ENCODE results near the gene KLF6. TPM values are rescaled to one million over a fixed set of nuclear protein-coding genes. Genes with fewer than 3 reads are reported as not detected.

KLF6 gene
- total and polyA plus RNA-seq, 2 of the 4 experiments (the other 2 are of a cell fraction), result 69.0 to 123 TPM

GRCh38 chr10:3754727-3755439 lies 30.1 kb downstream of the KLF6 start:
- BruUV-seq (replicated peaks), result no TSS peak
- H3K9me1 ChIP-seq (ENCODE audit: insufficient read depth, low read length), result peaks cover 16% of the 10 kb centered on the region

More at GRCh38 chr10:3754727-3755439, 30.1 kb downstream of the KLF6 start:
- Histone ChIP-seq H4K20me1 (ENCODE audit: insufficient read depth, low read length) (no peaks in the 10 kb centered on the region), H4K5ac (ENCODE audit: low read depth, low read length) (no peak overlapping the region; the same call in 1 of the 2 replicates), H2AK5ac (ENCODE audit: low read depth, low read length) (peak overlapping the region; percentile 70; the same call in 1 of the 2 replicates), H2BK20ac (ENCODE audit: low read depth, low read length) (peak overlapping the region; percentile 94), H3K27ac (ENCODE audit: insufficient read depth, low read length) (no peak overlapping the region; the same call in 1 of the 2 replicates), H3K36me3 (ENCODE audit: control insufficient read depth, insufficient read depth, low read length) (no peaks in the 10 kb centered on the region), H3K23ac (ENCODE audit: low read depth, low read length) (peak overlapping the region; percentile 56), H3K4me2 (ENCODE audit: low read depth, low read length) (peak overlapping the region; percentile 21), H4K8ac (ENCODE audit: low read depth in 2 of 2, low read length in 2 of 2) (peak overlapping the region in 1 of 2 experiments; percentile 44; a peak in 1 of 4 replicates), H2BK5ac (ENCODE audit: low read depth, low read length, poor library complexity, severe bottlenecking) (peak overlapping the region; percentile 59), H3K4ac (ENCODE audit: low read depth, low read length) (peak overlapping the region; percentile 76), H3K14ac (replicated peaks; ENCODE audit: low read depth, low read length) (peak overlapping the region; percentile 63), H3K9ac (ENCODE audit: low read depth, low read length) (no peak overlapping the region), H3K18ac (ENCODE audit: low read depth, low read length) (peak overlapping the region; percentile 65; the same call in 1 of the 2 replicates), H3K56ac (ENCODE audit: extremely low read depth, insufficient read depth, low read length) (no peak overlapping the region), H2AFZ (replicated peaks; ENCODE audit: low read length, poor library complexity) (peak overlapping the region; percentile 64), H2BK15ac (ENCODE audit: low read depth, low read length) (peak overlapping the region; percentile 72; the same call in 1 of the 3 replicates), H4K91ac (ENCODE audit: insufficient read depth, low read depth, low read length) (peak overlapping the region; percentile 49; the same call in 1 of the 2 replicates), H3K79me1 (ENCODE audit: low read depth in 1 of 2, low read length in 2 of 2) (no peaks in the 10 kb centered on the region), H3K4me1 (ENCODE audit: control insufficient read depth, insufficient read depth, low read length) (peaks cover 10% of the 10 kb centered on the region), H3K4me3 (ENCODE audit: insufficient read depth, low read depth, low read length) (no peak overlapping the region), H3K9me3 (ENCODE audit: control insufficient read depth, insufficient read depth, low read length) (no peaks in the 10 kb centered on the region), H3K27me3 (ENCODE audit: control insufficient read depth, insufficient read depth, low read length) (no peaks in the 10 kb centered on the region), H2AK9ac (replicated peaks; ENCODE audit: low read depth, low read length, poor library complexity) (peak overlapping the region; percentile 68), H2BK120ac (ENCODE audit: low read depth, low read length) (peak overlapping the region; percentile 92)
- intact Hi-C loops (cut with micrococcal nuclease) (no loop called here), dilution Hi-C loops (cut with HindIII; ENCODE audit: low sequenced_read_pairs, unreplicated experiment) (no loop called here), in situ Hi-C loops (cut with MboI; ENCODE audit: low sequenced_read_pairs) (no loop called here)
- DNase-seq, result peak; percentile 96
- ATAC-seq (ENCODE audit: low read depth), result peak; percentile 85
- TF ChIP-seq RFX5 (IDR thresholded peaks at IDR 0.05; ENCODE audit: low read depth, low read length), result no peak
- TF ChIP-seq FOS (IDR thresholded peaks at IDR 0.05; ENCODE audit: low read depth, low read length), result peak; percentile 94
- peak; percentile 49; the same call in 1 of the 2 replicates for TF ChIP-seq NFE2L2 (IDR thresholded peaks at IDR 0.05; ENCODE audit: low read depth, low read length)
- peak; percentile 56; the same call in 1 of the 2 replicates for TF ChIP-seq BHLHE40 (IDR thresholded peaks at IDR 0.05; ENCODE audit: low read depth, low read length)
- TF ChIP-seq CEBPB (IDR thresholded peaks at IDR 0.05; ENCODE audit: low read depth, low read length), result peak; percentile 82
- peak; percentile 18; the same call in 1 of the 2 replicates for TF ChIP-seq MAFK (IDR thresholded peaks at IDR 0.05; ENCODE audit: low read depth, low read length)
- peak; percentile 94 for TF ChIP-seq RCOR1 (IDR thresholded peaks at IDR 0.05; ENCODE audit: insufficient replicate concordance, low read length)
- no peak for TF ChIP-seq MAZ (IDR thresholded peaks at IDR 0.05; ENCODE audit: borderline replicate concordance, low read depth, low read length)
- CTCF ChIA-PET, result interaction anchor here (0.7 kb wide), 2 partner anchors 127 to 508 kb away, joined by 3 read pairs; no protein-coding TSS in a partner anchor
- POLR2A ChIA-PET (ENCODE audit: unreplicated experiment), result no interaction called here
- 17% methylated on average over 1 of the region's 9 CpGs; no CpG with 5 or more reads in 1 of the 2 experiments for WGBS, 2 experiments (ENCODE audit: extremely low coverage in 2 of 2, insufficient read length in 1 of 2)
